HG02571 (cell line): ENCODE measurements around the gene SEL1L3.
"Not testable (repeated sequence)": the region's sequence is repeated elsewhere in the genome, so short reads cannot be mapped to it uniquely, and the experiment has no call there.

Experiments
- ATAC-seq: cut with Tn5 transposase; IDR thresholded peaks from one replicate; pipeline ENCODE4 v1.9.1; 2021; ENCODE audit warnings: mild to moderate bottlenecking, moderate library complexity; ENCODE audit not compliant: unreplicated experiment

SEL1L3 gene

DNA sequence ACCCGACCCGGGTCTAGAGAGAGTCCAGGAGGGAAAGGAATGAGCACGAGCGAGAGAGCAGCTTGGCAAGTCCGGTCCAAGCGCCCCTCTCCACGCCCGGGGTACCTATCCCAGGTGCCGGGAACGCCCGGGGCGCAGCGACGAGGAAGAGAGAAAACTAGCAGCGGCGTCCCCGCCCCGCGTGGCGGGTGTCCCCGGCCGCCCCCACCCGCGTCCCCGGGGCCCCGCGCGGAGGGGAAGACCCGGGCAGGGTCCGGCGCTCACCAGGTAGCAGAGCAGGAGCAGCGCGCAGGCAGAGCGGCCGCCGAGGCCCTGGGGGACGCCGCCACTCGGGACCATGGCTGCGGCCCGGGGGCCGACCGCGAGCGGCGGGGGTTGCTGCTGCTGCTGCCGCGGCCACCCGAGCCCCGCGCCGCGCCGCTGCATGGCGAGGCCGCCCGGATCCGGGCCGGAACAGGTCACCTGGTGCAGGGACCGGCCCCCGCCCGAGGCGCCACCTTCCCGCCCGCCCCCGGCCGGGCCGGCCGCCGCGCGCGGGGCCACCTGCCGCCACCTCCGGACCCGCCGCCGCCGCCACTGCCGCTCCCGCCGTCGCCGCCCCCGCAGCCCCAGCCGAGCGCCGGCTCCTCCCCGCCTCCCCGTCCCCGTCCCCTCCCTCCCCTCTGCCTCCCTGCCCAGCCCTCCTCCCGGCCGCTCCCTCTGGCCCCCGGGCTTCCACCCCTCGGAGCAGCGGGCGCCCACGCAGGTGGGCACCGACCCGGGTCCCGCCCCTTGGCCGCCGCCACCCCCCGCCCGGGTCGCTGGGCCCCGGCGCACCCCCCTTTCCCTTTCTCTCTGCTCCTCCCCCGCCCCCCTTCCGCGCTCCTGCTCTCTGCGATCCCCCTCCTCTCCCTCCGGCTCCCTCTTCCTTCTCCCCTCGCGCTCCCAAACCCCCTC, at the start of gene SEL1L3:
SEL1L3 (minus strand) TSS at position 578 of the 936 bp plus-strand sequence; CDS start at position 426, 152 bp downstream.
- peak; percentile 50 for ATAC-seq

GRCh38 chr4:25911356-25911755, 48.6 kb upstream of the SEL1L3 start:
- ATAC-seq = no peak

GRCh38 chr4:25908491-25908901, 45.7 kb upstream of the SEL1L3 start:
- ATAC-seq = no peak

- not testable (repeated sequence) for ATAC-seq
These were observed 43.3 kb upstream of the SEL1L3 start for GRCh38 chr4:25906113-25906512.

- ATAC-seq = no peak
These were observed 42.6 kb upstream of the SEL1L3 start for GRCh38 chr4:25905371-25905770.

DNA sequence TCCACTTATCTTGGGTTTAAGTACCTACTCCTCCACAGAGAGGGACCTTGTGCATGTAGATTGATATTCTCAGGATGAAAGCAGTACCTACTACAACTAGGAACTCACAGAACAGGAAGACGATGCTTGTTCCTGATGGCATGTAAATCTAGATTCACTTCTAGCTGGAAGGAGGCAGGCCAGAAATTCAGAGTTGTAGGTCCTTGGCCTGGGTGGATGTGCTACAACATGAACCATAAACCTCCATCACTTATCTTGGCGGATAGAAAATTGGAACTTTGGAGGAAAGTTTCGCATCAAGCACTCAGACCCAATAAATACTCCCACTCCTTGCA, 41.9 kb upstream of the SEL1L3 start:
- no peak for ATAC-seq

DNA sequence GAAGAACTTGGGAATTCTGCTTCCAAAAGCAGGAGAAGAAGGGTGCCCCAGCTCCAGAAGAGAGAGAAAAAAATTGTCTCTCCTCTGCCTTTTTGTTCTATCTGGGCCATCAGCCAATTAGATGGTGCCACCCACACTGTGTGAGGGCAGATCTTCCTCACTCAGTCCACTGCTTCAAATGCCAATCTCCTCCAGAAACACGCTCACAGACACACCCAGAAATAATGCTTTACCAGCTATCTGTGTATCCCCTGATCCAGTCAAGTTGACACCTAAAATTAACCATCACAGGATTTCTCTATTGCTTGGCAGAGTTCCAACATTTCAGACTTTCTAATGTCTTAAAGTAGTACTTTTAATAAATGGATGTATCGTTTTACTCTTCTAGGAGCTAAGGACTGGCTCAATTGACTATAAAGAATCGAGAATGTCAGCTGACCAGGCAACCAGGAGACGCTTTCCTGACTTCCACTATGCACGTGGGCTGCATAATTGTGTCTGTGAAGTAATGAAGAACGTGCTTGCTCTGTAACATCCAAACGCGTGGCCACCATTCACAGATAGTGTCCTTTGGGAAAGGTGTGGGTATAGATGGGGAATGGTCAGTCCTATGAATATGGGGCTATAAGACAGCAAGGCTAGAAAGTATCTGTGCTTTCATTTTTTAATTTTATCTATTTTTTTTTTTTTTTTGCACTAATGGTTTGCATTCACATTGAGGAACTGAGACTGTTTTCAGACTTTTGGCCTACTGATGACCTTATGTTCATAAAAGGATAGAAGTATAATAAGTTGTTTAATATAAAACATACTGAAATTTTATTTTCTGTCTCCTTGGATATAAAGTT, 41.3 kb upstream of the SEL1L3 start:
- ATAC-seq = peak; percentile 56

- no peak for ATAC-seq
These were observed 38.2 kb upstream of the SEL1L3 start for GRCh38 chr4:25901030-25901430.

DNA sequence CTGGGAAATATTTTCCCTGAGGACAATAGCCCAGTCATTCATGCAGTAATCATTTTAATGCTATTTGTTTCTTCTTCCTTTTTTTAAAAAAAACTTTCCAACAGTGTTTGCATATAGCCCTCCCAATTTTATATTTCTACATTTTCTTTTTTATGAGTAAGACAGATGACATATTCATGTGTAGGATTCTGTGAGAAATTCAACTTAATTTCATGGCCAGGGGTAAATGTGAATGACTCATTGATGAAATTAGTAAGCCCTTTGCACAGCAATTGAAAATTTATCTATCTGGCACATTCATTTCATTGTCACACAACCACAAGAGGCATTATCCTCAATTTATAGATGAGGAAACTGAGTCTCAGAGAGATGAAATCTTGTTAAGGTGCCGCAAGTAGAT, 37.5 kb upstream of the SEL1L3 start:
- no peak for ATAC-seq

GRCh38 chr4:25896776-25897539, 34.2 kb upstream of the SEL1L3 start:
- ATAC-seq = no peak

DNA sequence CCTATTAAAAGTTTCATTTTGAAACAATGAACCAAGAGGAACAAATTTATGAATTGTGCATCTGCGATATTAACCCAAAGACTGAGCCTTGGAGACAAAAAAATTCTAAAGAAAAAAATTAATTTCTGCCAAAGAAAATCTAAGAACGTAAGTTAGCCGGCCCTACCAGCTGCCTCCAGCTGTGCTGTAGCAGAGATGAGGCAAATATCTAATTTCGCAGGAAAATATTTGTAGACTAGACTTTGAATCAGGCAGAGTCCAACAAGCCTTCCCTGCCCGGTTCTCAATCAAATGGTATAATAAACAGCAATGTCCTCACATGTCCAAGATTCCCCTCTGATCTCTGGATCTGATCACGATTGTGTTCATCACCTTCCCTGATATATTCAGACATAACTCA, 30.0 kb upstream of the SEL1L3 start:
- no peak for ATAC-seq

DNA sequence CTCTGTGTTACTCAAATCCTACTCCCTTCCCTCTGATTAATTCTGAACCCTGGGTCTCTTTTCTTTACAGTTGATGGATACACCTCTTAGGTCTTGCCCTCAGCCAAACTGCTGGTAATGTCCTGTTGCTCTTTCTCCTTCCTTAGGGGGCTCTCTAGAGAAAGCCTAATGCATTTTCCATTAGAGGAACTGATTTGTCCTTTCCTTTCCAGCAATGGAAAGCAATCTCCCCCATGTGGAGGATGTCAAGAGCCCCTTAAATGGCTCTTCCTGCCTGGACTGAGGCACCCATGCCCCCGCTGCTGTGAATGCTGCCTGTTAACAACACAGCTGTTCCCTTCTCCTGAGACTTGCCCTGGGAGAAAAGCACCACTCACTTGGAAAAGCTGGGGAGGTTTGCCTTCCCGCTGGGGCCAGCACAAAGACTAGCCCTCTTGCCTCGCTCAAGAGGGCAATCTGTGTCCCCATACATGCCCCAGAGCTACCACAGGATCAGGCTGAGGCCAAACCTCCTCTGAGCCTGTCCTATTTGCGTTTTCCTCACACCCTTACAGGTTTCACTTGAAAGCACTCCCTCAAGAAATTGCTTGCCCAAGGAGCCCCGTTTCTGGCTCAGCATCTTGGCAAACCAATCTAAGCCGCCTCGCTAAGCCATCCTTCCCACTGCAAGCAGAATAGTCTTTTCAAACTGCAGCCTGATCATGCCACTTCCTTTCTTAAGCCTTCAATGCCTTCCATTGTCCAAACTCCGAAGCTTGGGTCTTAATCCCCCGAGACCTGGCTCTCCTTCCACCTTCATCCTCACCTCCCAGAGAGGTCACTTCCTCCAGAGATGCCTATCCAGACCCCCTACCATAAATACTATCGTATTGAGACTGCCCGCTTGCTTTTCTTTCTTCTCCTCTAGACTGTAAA, 28.0 kb upstream of the SEL1L3 start:
- no peak for ATAC-seq

GRCh38 chr4:25889589-25890503, 27.1 kb upstream of the SEL1L3 start:
- no peak for ATAC-seq

- ATAC-seq = no peak
These were observed 26.0 kb upstream of the SEL1L3 start for GRCh38 chr4:25888781-25889180.

- no peak for ATAC-seq
These were observed 21.4 kb upstream of the SEL1L3 start for GRCh38 chr4:25884031-25884782.

GRCh38 chr4:25883565-25883964, 20.8 kb upstream of the SEL1L3 start:
- ATAC-seq = no peak

DNA sequence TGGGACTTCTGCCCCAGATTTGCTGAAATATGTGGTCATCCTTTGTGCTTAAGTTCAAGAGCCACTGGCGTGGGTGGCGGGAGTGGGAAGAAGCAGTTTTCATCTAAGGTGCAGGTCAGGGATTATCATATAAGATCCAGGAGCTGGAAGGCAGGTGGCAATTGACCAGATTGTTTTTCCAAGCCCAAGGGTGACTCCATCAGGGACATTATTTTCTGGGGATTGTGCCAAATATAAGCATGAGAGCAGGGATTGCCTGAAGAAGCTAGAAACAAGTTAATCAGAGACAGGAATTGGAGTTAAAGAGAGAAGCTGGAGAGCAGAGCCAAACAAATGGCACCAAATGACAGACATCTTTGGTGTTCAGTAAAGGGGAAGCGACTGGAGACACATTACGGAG, 19.4 kb upstream of the SEL1L3 start:
- ATAC-seq = no peak

DNA sequence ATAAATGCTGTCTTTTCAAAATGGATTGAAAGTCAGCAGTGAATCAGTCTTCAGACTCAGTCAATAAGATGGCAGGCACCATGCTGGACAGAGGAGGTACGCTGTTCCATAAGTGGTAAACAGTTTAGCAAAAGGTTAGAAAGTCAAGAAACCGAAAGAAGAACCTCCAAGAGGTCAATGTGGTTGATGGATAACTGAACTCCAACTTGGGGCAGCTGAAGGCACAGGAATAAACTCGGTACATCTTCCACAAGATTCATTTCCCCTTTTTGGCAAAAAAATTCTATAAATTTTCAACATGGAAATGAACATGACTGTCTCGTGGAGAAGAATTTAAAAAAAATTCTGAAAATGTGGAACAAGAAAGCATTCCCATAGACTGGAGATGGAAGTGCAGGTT, 18.4 kb upstream of the SEL1L3 start:
- no peak for ATAC-seq
